Hematopoietic multipotent progenitor cell (in vitro differentiated cells): ENCODE measurements around the gene PRKAR1B. TPM values are rescaled to one million over a fixed set of nuclear protein-coding genes. Genes with fewer than 3 reads are reported as not detected.
"Not testable (repeated sequence)": the region's sequence is repeated elsewhere in the genome, so short reads cannot be mapped to it uniquely, and the experiment has no call there.

Source experiments
- DNase-seq, 3 donors: peaks; one replicate each; pipeline ENCODE4 v3.0.0-alpha.2; 2011 to 2015; ENCODE audit warnings: low read depth in 2 of 3, low spot score in 2 of 3
- total RNA-seq: library from RNA; depleted of rRNA; stranded (reverse); fragments of >200 nt; gene quantifications from one replicate; pipeline ENCODE4 v1.2.3, GENCODE V29; 2012

PRKAR1B gene
- total RNA-seq, 1 donor, result 11.6 TPM

DNA sequence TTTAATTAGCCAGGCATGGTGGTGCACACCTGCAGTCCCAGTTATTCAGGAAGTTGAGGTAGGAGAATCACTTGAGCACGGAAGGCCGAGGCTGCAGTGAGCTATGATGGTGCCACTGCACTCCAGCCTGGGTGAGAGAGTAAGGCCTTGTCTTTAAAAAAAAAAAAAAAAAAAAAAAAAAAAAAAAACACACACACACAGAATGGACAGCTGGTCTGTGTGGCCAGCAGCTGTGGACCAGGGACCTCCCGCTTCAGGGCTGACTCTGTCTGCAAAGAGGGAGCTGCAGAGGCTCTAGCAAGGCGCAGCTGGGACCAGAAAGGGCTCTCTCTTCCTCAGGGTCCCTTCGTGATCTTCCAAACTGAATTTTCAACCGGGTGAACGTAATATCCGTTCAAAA, 54.2 kb downstream of the PRKAR1B start:
- DNase-seq, result no peak

GRCh38 chr7:671415-672042, 55.6 kb downstream of the PRKAR1B start:
- no peak for DNase-seq

DNA sequence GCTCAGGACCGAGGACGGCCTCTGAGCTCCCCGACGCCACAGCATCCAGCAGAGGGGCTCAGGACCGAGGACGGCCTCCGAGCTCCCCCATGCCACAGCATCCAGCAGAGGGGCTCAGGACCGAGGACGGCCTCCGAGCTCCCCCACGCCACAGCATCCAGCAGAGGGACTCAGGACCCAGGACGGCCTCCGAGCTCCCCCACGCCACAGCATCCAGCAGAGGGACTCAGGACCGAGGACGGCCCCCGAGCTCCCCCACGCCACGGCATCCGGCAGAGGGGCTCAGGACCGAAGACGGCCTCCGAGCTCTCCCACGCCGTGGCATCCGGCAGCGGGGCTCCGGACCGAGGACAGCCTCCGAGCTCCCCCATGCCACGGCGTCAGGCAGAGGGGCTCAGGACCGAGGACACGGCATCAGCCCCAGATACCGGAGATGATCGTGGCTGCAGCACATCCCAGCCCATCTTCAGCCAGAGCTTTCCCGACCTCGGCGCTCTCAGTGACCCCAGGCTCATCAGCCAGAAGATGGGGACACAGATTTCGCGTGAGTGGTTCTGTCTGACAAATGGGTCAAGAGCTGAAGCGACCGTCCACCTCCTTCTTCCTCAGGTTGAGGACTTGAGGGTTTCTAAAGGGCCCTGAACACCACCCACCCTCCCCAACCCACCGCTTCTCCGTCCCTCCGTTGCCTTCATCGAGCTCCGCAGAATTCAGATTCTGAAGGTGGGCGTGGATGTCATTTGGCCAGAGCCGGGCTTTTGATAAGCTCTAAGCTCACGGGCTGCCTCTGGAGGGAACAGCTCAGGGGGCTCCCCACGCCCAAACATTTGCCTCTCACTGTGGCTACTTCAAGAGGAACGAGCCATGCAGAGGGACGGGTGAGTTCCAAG, 56.3 kb downstream of the PRKAR1B start:
- DNase-seq, result no peak

DNA sequence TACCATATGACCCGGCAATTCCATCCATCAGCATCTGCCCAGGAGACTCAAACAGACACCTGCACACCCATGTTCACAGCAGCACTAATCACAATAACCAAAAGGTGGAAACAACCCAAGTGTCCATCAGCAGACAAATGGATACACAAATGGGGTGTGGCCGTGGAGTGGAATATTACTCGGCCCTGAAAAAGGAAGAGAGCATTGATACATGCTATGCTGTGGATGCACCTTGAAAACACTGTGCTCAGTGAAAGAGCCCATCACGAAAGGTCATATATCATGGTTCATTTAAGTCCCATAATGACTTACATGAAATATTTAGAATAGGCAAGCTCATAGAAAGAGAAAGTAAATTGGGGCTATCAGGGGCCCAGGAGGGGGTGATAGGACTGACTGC, 58.1 kb downstream of the PRKAR1B start:
- no peak for DNase-seq

DNA sequence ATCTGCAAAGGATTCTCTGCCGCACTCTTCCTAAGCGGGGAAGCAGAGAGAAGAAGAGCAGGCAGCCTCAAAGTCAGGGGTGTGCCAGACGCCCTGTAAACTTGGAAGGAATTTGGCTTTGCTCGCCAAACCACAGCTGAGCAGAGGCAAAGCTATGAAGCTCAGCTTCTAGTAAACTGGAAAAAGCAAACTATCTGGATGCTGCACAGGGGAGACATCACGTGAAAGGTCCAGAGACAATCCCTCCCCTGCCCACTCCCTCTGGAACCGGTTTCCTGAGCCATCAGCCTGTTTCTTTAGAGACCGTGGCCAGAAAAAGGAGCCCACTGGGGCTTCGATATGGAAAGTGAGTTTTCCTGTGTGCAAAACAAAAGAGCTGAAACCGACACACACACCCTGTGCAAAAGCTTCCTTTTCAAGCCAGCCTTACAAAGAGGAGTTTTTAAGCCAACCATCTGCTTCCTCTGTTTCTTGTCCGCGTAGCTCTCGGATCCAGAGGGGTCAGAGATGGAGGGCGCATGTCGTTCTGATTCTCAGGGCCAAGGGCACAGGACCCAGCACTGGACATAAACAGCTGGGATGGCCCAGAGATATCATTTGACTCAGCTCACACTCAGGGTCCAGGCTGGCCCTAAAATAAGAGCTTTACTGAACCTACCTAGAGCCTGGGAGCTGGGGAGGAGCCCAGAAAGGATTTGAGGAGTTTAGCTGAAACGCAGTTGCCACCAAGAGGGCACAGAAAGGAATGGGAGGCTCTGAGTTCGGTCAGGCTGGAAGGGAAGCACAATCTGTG, 58.7 kb downstream of the PRKAR1B start:
- DNase-seq, result peak in 2 of 3 donors; percentile 19 to 64

- no peak for DNase-seq
Measured at GRCh38 chr7:666454-667292, 60.4 kb downstream of the PRKAR1B start.

GRCh38 chr7:665736-666453, 61.2 kb downstream of the PRKAR1B start:
- no peak for DNase-seq

DNA sequence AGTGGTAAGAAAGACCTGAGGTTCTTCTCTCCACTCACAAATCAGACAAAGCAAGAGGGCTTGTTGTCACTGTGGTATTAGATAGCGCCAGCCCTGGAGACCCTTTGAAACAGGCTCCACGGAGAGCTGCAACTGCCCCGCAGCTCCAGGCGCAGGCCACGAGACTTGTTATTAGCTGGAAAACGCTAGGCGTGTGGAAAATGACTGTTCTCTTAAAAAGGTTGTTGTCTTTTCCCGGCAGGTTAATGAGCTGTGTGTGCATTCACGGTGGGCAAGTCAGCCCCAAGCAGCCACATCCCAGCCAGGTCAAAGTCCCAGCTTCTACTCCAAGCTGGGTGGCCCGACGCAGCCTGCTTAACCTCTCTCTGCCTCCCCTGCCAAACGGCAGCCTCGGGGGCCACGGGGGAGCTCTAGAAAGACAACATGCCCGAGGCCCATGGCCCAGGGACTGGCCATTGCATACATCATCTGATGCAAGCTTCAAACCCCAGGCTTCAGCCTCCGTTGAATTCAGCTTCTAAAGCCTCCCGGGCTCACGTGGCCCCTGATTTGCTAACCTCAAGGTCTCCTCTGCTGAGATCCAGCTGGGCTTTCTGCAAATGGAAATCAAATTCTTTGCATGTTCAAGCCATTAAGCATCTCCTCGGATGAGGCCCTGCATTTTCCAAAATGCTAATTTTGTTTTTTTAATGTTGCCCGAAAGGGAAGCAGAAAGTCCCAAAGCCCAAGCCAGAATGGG, 61.9 kb downstream of the PRKAR1B start:
- no peak for DNase-seq

DNA sequence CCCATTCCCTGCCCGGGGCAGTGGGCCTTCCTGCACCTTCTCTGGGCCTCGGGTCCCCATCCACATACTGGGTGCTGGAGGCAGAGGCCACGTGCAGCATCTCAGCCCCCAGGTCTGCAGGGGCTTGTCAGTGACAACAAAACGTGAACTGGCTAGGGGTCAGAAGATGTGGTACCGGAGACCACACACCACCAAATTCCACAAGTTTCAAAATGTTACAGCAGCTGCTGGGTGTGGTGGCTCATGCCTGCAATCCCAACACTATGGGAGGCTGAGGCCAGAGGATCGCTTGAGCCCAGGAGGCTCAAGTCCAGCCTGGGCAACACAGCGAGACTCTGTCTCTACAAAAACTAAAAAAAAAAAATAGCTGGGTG, 62.7 kb downstream of the PRKAR1B start:
- no peak for DNase-seq

GRCh38 chr7:662576-662975, 64.5 kb downstream of the PRKAR1B start:
- DNase-seq, result no peak

GRCh38 chr7:659996-660395, 67.1 kb downstream of the PRKAR1B start:
- no peak for DNase-seq

DNA sequence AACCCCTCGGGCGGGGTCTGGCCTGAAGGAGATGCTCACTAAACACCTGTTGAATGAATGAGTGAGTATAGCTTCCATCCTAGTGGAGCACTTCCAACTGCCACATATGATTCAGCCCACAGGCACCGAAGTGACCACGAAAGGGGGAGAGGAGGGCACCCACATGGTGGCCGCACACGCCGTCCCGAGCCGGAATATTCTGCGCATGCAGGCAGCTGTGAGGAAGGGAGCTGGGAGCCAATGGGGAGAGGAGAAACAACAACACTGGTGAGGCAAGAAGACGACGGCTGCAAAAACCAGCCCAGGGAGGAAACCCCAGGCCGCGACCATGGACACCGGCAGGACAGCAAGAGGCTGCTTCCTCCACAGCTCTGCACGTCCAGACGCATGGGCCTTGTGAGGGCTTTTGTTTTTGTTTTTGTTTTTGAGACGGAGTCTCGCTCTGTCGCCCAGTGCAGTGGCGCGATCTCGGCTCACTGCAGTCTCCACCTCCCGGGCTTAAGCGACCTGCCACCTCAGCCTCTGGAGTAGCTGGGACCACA, 67.7 kb downstream of the PRKAR1B start:
- DNase-seq, result no peak

- DNase-seq, result no peak
Measured at GRCh38 chr7:657565-658119, 69.4 kb downstream of the PRKAR1B start.

GRCh38 chr7:657010-657409, 70.1 kb downstream of the PRKAR1B start:
- DNase-seq, result not testable (repeated sequence)

- no peak for DNase-seq
Measured at GRCh38 chr7:655758-656157, 71.3 kb downstream of the PRKAR1B start.

- no peak for DNase-seq
Measured at GRCh38 chr7:653829-654764, 73.0 kb downstream of the PRKAR1B start.

DNA sequence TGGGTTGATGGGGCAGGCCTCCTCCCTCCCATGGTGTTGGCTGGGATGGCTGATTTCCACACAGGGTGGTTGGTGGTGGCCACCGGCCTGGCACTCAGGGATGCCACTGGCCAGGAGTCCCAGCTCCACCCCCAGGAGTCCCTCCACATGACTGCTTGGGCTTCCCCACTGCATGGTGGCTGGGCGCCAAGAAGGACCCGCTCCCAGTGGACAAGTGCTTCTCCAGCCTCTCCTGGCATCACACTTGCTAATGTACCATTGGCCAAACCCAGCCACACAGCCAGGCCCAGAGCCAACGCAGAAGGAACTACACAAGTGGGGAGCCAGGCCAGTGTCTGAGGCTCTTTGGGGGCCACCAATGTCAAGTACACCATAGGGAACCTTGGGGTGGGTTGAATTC, 74.2 kb downstream of the PRKAR1B start:
- DNase-seq, result no peak

GRCh38 chr7:652167-652566, 74.9 kb downstream of the PRKAR1B start:
- not testable (repeated sequence) for DNase-seq
